GM15510 (cell line): ENCODE data around the gene SLC22A23.

Experiments used
- POLR2A ChIP-seq: IDR thresholded peaks from 3 replicates; pipeline ENCODE4 v1.6.1; 2011; ENCODE audit warnings: borderline replicate concordance; ENCODE audit not compliant: insufficient read length; ENCODE audit errors: extremely low read depth

SLC22A23 gene

DNA sequence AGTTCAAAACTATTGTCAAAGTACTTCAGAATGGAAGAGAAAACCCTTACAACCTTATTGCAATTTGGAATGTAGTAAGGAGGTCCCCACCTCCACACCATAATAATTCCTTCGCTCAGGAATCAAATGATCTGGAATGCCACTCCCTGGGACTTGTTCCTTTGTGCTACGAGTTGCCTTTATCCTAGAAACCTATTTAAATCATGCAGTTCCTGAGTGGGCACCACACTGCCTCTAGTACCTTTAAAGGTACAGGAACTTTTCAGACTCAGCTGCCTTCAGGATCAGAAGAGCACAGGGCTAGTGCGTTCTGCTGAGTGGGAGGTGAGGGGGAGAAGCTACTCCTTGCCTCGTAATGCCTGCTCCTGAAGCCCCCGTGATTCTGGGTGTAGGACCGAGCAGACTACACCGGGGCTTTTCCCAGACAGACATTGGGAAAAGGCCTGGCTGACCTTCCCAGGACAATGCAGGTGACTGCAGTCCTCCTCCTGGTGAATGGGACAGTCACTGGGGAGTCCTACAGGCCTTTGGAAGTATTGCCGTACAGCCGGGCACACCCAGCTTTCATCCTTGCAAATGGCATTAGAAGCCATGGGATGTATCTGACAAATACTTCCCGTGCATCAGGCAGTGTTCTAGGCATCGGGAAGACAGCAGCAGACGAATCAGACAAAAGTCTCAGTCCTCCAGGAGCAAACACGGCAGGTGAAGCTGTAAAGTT lies 217.6 kb downstream of the SLC22A23 start:
- TF ChIP-seq POLR2A, result no peak

GRCh38 chr6:3237761-3238662 lies 218.8 kb downstream of the SLC22A23 start:
- TF ChIP-seq POLR2A, result no peak

DNA sequence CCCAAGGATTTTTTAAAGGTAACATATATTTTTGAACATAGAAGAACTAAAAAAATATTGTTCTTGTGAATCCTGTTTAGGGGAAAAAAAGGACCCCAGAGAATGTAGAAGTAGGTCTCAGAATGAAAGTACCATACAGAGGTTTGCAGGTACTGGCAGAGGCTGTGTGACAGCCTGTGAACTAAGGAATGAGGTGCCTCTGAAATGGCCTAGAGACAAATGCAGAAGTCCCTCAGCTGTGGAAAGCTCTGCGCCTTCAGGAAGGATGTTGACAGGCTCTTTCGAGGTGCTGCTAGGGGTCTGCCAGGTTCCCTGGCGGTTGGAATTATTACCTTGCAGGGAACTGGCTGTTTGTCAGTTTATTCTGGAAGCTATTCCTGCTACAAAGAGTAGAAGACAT lies 220.8 kb downstream of the SLC22A23 start:
- TF ChIP-seq POLR2A, result no peak

DNA sequence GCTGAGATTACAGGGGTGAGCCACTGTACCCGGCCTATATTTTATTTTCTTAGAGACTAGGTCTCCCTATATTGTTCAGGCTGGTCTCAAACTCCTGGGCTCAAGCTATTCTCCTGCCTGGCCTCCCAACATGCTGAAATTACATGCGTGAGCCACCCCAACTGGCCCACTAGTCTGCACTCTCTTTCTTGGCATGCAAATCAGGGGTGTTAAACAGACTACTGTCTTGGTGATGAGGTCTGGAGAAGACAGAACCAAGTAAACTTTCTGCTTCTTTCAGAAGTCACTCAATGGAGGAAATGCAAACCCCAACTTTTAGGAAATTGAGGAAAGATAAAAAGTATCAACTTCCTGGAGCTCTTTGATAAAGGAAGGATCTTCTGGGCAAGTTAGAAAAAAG lies 221.4 kb downstream of the SLC22A23 start:
- no peak for TF ChIP-seq POLR2A

GRCh38 chr6:3233904-3234303 lies 222.9 kb downstream of the SLC22A23 start:
- no peak for TF ChIP-seq POLR2A

DNA sequence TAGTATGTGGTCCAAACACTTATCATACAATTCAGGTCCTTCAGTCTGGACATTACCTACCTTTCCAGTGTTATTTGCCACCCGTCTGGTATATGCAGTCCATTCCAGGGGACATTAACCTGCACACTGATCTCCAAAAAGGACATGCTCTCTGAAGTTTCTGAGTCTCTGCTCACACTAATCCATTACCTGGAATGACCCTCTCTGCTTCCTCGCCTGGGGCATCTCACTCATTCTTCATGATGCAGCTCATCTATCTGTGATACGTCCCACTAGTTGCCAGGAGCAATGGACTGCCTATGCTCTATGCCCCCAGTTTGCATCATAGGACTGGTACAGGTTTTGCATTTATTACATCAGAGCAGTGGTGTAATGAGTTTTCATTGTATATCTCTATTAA lies 223.5 kb downstream of the SLC22A23 start:
- TF ChIP-seq POLR2A, result no peak

DNA sequence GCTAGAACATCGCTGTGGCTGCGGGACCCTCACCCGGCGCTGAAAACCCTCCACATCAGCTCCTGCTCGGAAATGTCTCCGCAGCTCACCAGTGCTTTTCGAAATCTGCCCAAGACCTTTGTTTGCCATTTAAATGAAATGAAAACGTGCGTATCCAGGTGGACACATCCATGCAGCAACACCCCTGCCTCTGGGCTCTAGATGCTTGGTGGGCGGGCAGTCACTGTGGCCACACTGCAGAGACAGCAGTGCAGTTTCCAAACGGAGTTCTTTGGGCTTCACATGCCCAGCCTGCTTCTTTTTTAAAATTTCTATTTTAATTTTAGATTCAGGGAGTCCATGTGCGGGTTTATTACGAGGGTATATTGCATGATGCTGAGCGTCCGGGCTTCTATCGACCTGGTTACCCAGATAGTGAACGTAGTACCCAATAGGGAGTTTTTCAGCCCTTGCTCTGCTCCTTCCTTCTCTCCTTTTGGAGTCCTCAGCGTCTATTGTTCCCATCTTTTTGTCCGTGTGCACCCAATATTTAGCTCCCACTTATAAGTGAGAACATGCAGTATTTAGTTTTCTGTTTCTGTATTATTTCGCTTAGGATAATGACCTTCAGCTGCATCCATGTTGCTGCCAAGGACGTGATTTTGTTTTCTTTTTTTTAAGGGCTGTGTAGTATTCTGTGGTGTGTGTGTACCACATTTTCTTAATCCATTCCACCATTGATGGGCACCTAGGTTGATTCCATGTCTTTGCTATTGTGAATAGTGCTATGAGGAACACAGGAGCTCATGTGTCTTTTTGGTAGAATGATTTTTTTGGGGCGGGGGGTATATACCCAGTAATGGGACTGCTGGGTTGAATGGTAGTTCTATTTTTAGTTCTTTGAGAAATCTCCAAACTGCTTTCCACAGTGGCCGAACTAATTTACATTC lies 224.6 kb downstream of the SLC22A23 start:
- TF ChIP-seq POLR2A, result no peak

GRCh38 chr6:3231247-3232016 lies 225.4 kb downstream of the SLC22A23 start:
- no peak for TF ChIP-seq POLR2A

GRCh38 chr6:3230900-3231246 lies 226.0 kb downstream of the SLC22A23 start:
- no peak for TF ChIP-seq POLR2A

DNA sequence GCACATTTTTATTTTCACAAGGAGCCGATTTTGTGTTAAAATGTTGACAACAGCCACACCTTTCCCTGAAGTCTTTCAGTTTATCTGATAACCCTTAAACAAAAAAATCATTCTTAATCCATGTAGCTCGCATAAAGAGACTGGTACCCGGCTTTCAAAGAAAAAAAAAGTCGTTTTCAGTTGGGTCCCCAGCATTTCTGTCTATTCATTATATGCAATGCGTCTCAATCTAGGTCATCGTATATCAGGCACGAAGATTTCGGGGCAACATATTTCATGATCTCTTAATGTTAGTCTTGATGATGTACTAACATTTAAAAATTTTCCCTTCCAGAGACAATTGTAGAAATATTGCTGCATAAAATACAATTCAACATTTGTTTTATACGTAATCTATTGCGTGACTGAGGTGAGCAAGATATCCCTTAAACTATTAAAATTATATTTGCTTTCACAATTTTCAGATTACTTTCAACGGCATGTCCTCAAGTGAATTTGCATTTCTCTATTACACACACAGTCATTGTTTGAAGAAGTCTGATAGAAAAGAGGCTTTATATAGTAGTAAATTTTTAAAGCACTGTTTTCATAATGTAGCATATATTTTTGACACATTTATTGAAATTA lies 226.5 kb downstream of the SLC22A23 start:
- no peak for TF ChIP-seq POLR2A

DNA sequence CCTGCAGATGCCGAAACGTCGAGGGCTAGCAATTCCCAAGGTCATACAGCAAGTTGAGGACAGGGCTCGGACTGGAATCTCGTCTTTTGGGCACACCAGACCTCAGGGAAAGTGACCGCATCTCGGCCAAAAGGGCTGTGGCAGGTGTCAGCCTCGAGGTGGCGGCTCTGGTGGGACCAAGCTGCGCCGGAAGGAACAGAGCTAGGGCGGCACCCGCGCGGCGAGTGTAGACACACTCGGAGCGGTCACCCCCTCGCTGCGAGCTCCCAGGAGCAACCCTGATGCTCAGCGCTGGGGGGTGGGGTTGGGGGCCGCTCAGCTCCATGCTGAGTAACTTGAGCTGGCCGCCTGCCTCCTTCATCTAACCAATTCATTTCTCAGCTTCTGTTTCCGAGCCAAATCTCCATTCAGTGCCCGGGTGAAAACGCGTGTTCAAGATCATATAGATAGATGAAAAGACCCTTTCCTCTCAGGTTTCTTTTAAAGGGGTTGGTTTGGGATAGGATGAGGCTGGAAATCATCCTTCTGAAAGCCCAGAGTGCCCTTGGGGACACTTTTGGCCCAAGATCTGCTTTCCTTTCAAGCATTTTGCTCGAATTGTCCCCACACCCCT lies 227.2 kb downstream of the SLC22A23 start:
- TF ChIP-seq POLR2A, result no peak

GRCh38 chr6:3228771-3229565 lies 227.9 kb downstream of the SLC22A23 start:
- no peak for TF ChIP-seq POLR2A
